ENCODE measurements around the gene PADI1. TPM values are rescaled to one million over a fixed set of nuclear protein-coding genes. Genes with fewer than 3 reads are reported as not detected.

PADI1 gene
- polyA plus RNA-seq, 1 of the 3 experiments (the other 2 are of a cell fraction) = 0.26 TPM

DNA sequence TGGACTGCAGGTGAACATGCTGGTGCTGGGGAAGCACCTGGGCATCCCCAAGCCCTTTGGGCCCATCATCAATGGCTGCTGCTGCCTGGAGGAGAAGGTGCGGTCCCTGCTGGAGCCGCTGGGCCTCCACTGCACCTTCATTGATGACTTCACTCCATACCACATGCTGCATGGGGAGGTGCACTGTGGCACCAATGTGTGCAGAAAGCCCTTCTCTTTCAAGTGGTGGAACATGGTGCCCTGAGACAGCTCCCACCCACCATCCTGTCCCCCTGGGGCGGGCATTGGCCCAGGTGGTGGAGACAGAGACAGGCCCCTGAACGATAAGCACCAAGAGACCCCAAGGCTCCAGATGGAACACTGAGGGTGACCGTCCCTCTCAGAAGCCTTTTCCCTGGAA lies 77.9 kb downstream of the PADI1 start:
- Histone ChIP-seq H3K4me2 (no peak overlapping the region), H2AFZ (ENCODE audit: low read depth) (no peak overlapping the region), H3K36me3 (replicated peaks in 1 of 2; ENCODE audit: control insufficient read depth in 1 of 2, insufficient read depth in 2 of 2, low read length in 1 of 2) (no peaks in the 10 kb centered on the region), H3K4me3 (ENCODE audit: low read depth in 2 of 2, low read length in 1 of 2) (no peak overlapping the region), H3K9ac (no peak overlapping the region), H3F3A (replicated peaks; ENCODE audit: insufficient read depth) (no peaks in the 10 kb centered on the region), H3K4me1 (ENCODE audit: control insufficient read depth in 1 of 2, insufficient read depth in 2 of 2, low read depth in 1 of 2, low read length in 1 of 2) (no peaks in the 10 kb centered on the region; a peak in 1 of 4 replicates), H3K9me2 (no peaks in the 10 kb centered on the region), H3K27ac (ENCODE audit: low read depth in 2 of 2, low read length in 1 of 2) (no peak overlapping the region), H3K27me3 (ENCODE audit: insufficient read depth) (peaks cover 11% of the 10 kb centered on the region; the same call in 1 of the 2 replicates), H3K79me2 (ENCODE audit: insufficient read depth) (no peaks in the 10 kb centered on the region), H4K20me1 (ENCODE audit: insufficient read depth) (no peaks in the 10 kb centered on the region), H3K9me3 (no peaks in the 10 kb centered on the region)
- TF ChIP-seq POLR2AphosphoS5 (IDR thresholded peaks at IDR 0.05; ENCODE audit: low read depth, low read length) = no peak
- TF ChIP-seq NFIC (IDR thresholded peaks at IDR 0.05; ENCODE audit: borderline replicate concordance) = no peak
- no peak for TF ChIP-seq CHD2 (IDR thresholded peaks at IDR 0.05; ENCODE audit: low read length, partially characterized antibody)
- no peak for TF ChIP-seq NRF1 (IDR thresholded peaks at IDR 0.05; ENCODE audit: low read depth, low read length)
- TF ChIP-seq GATA2 (CRISPR knock-in tag; IDR thresholded peaks at IDR 0.05) = no peak
- no peak for TF ChIP-seq SMC3 (IDR thresholded peaks at IDR 0.05; ENCODE audit: low read depth, low read length)
- TF ChIP-seq ELF1 (IDR thresholded peaks at IDR 0.05) = no peak
- TF ChIP-seq, protein P1, sequence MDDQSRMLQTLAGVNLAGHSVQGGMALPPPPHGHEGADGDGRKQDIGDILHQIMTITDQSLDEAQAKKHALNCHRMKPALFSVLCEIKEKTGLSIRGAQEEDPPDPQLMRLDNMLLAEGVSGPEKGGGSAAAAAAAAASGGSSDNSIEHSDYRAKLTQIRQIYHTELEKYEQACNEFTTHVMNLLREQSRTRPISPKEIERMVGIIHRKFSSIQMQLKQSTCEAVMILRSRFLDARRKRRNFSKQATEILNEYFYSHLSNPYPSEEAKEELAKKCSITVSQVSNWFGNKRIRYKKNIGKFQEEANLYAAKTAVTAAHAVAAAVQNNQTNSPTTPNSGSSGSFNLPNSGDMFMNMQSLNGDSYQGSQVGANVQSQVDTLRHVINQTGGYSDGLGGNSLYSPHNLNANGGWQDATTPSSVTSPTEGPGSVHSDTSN (IDR thresholded peaks at IDR 0.05) = no peak
- no peak for TF ChIP-seq MXI1 (IDR thresholded peaks at IDR 0.05; ENCODE audit: low read depth, low read length)
- no peak for TF ChIP-seq ZBTB33 (IDR thresholded peaks at IDR 0.05; ENCODE audit: borderline replicate concordance, low read depth)
- TF ChIP-seq, protein P2, sequence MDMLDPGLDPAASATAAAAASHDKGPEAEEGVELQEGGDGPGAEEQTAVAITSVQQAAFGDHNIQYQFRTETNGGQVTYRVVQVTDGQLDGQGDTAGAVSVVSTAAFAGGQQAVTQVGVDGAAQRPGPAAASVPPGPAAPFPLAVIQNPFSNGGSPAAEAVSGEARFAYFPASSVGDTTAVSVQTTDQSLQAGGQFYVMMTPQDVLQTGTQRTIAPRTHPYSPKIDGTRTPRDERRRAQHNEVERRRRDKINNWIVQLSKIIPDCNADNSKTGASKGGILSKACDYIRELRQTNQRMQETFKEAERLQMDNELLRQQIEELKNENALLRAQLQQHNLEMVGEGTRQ (IDR thresholded peaks at IDR 0.05; ENCODE audit: borderline replicate concordance, low read depth, low read length) = no peak
- TF ChIP-seq, protein P3, sequence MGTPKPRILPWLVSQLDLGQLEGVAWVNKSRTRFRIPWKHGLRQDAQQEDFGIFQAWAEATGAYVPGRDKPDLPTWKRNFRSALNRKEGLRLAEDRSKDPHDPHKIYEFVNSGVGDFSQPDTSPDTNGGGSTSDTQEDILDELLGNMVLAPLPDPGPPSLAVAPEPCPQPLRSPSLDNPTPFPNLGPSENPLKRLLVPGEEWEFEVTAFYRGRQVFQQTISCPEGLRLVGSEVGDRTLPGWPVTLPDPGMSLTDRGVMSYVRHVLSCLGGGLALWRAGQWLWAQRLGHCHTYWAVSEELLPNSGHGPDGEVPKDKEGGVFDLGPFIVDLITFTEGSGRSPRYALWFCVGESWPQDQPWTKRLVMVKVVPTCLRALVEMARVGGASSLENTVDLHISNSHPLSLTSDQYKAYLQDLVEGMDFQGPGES (IDR thresholded peaks at IDR 0.05; ENCODE audit: low read depth, low read length) = no peak
- TF ChIP-seq, protein P4, sequence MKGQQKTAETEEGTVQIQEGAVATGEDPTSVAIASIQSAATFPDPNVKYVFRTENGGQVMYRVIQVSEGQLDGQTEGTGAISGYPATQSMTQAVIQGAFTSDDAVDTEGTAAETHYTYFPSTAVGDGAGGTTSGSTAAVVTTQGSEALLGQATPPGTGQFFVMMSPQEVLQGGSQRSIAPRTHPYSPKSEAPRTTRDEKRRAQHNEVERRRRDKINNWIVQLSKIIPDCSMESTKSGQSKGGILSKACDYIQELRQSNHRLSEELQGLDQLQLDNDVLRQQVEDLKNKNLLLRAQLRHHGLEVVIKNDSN (IDR thresholded peaks at IDR 0.05; ENCODE audit: borderline replicate concordance, low read depth) = no peak
- TF ChIP-seq TAF1 (IDR thresholded peaks at IDR 0.05; ENCODE audit: borderline replicate concordance, low read depth, low read length) = no peak
- TF ChIP-seq FOXJ3 (CRISPR knock-in tag; IDR thresholded peaks at IDR 0.05) = no peak
- no peak for TF ChIP-seq RXRA (IDR thresholded peaks at IDR 0.05; ENCODE audit: borderline replicate concordance, low read depth)
- no peak for TF ChIP-seq SIN3A (IDR thresholded peaks at IDR 0.05; ENCODE audit: borderline replicate concordance, low read depth, low read length)
- TF ChIP-seq RCOR1 (IDR thresholded peaks at IDR 0.05; ENCODE audit: low read length) = no peak
- POLR2A ChIA-PET = no interaction called here
- CTCF ChIA-PET = interaction anchor here (1.5 to 3.3 kb wide), 2 partner anchors 53 to 157 kb away, joined by 4 to 9 read pairs; no protein-coding TSS in a partner anchor
- WGBS (ENCODE audit: low lambda C conversion rate) = no CpG with 5 or more reads among the region's 5 CpGs
- DNase-seq = no peak

Data from SK-N-SH (cell line).